SU-DHL-6 (cell line): ENCODE measurements around the gene PM20D1.

ENCODE experiments used
- EZH2phosphoT487 ChIP-seq: fragments of 200-600 bp; sonication (generic), shearing (Covaris generic); conservative IDR thresholded peaks from 2 replicates; pipeline ENCODE4 v1.6.1; 2018; ENCODE audit warnings: mild to moderate bottlenecking, antibody characterized with exemption, low read length, moderate library complexity, mixed read lengths
- TF ChIP-seq, protein P1 (sequence below): fragments of 200-600 bp; sonication (generic); IDR thresholded peaks from one replicate; pipeline ENCODE4 v1.5.1; 2017; ENCODE audit warnings: antibody characterized with exemption, mild to moderate bottlenecking, low read length, moderate library complexity; ENCODE audit not compliant: insufficient read depth, poor library complexity, severe bottlenecking

GRCh38 chr1:205792961-205793673, 56.8 kb downstream of the PM20D1 start:
- TF ChIP-seq, protein P1, sequence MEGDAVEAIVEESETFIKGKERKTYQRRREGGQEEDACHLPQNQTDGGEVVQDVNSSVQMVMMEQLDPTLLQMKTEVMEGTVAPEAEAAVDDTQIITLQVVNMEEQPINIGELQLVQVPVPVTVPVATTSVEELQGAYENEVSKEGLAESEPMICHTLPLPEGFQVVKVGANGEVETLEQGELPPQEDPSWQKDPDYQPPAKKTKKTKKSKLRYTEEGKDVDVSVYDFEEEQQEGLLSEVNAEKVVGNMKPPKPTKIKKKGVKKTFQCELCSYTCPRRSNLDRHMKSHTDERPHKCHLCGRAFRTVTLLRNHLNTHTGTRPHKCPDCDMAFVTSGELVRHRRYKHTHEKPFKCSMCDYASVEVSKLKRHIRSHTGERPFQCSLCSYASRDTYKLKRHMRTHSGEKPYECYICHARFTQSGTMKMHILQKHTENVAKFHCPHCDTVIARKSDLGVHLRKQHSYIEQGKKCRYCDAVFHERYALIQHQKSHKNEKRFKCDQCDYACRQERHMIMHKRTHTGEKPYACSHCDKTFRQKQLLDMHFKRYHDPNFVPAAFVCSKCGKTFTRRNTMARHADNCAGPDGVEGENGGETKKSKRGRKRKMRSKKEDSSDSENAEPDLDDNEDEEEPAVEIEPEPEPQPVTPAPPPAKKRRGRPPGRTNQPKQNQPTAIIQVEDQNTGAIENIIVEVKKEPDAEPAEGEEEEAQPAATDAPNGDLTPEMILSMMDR = no peak
- no peak for TF ChIP-seq EZH2phosphoT487
